ENCODE data around the gene CNTN4. TPM values are rescaled to one million over a fixed set of nuclear protein-coding genes. Genes with fewer than 3 reads are reported as not detected.

Gene CNTN4
- total RNA-seq, 1 experiment from 2014 or later: not detected

DNA sequence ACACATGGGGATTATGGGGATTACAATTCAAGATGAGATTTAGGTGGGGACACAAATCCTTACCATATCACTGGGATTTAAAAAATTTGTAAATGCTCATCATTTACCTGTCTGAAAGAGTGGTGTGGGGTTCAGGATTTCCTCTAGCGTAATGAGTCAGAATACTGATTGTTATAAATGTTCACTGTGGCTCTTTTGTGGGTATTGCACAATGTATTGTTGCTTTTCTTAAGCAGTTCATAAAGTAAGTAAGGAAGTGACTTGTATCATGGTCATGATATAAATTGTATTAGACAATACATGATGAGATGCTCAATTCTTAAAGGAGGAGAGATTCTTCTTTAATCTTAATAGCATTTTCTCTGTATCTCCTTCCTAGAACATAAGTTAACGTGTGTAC, 262.1 kb downstream of the CNTN4 start:
- DNase-seq (ENCODE audit: low spot score): no peak
- POLR2A ChIA-PET: no interaction called here
- H3K36me3 Mint-ChIP-seq: peaks cover 63% of the 10 kb centered on the region

DNA sequence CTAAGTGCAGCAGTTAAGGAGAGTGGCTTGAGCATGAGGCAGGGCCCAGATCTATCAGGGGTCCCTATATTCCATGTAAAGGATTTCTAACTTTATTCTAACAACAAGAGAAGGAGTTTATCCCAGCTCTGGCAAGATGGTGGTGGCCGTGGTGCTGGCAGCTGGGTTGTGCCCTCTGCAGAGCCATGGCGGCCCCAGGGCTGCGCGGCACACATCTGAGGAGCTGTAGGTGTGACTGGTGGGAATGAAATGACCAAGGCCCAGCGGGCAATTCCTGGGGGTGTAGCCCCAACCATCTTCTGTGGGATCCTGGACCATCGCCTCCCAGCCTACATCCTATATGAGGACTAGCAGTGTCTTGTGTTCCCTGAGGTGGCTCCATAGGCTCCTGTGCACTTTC, 263.5 kb downstream of the CNTN4 start:
- POLR2A ChIA-PET: no interaction called here
- no peak overlapping the region for H3K27ac Mint-ChIP-seq
- H3K4me1 Mint-ChIP-seq: no peaks in the 10 kb centered on the region
- CTCF ChIA-PET: no interaction called here
- peaks cover 61% of the 10 kb centered on the region for H3K36me3 Mint-ChIP-seq
- ATAC-seq (no peak), DNase-seq (ENCODE audit: low spot score) (no peak)
- H3K4me3 Mint-ChIP-seq: no peak overlapping the region
- peaks cover 3% of the 10 kb centered on the region; the same call in 1 of the 2 replicates for H3K27me3 Mint-ChIP-seq (ENCODE audit: low read depth)
- peaks cover 84% of the 10 kb centered on the region for H3K9me3 Mint-ChIP-seq
- TF ChIP-seq, protein P1, sequence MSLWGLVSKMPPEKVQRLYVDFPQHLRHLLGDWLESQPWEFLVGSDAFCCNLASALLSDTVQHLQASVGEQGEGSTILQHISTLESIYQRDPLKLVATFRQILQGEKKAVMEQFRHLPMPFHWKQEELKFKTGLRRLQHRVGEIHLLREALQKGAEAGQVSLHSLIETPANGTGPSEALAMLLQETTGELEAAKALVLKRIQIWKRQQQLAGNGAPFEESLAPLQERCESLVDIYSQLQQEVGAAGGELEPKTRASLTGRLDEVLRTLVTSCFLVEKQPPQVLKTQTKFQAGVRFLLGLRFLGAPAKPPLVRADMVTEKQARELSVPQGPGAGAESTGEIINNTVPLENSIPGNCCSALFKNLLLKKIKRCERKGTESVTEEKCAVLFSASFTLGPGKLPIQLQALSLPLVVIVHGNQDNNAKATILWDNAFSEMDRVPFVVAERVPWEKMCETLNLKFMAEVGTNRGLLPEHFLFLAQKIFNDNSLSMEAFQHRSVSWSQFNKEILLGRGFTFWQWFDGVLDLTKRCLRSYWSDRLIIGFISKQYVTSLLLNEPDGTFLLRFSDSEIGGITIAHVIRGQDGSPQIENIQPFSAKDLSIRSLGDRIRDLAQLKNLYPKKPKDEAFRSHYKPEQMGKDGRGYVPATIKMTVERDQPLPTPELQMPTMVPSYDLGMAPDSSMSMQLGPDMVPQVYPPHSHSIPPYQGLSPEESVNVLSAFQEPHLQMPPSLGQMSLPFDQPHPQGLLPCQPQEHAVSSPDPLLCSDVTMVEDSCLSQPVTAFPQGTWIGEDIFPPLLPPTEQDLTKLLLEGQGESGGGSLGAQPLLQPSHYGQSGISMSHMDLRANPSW (CRISPR knock-in tag; conservative IDR thresholded peaks at IDR 0.05; ENCODE audit: low read depth): no peak
- TF ChIP-seq ESRRA (CRISPR knock-in tag; IDR thresholded peaks at IDR 0.05; ENCODE audit: borderline replicate concordance): no peak
- TF ChIP-seq TEAD4 (CRISPR knock-in tag; IDR thresholded peaks at IDR 0.05): no peak
- TF ChIP-seq PREB (CRISPR knock-in tag; IDR thresholded peaks at IDR 0.05; ENCODE audit: borderline replicate concordance): no peak
- no peak for TF ChIP-seq ZNF317 (CRISPR knock-in tag; IDR thresholded peaks at IDR 0.05; ENCODE audit: borderline replicate concordance, low read depth)
- TF ChIP-seq HMGA2 (CRISPR knock-in tag; IDR thresholded peaks at IDR 0.05): no peak
- TF ChIP-seq NFATC4 (CRISPR knock-in tag; IDR thresholded peaks at IDR 0.05): no peak
- TF ChIP-seq ZNF232 (CRISPR knock-in tag; IDR thresholded peaks at IDR 0.05): no peak
- TF ChIP-seq RORB (CRISPR knock-in tag; IDR thresholded peaks at IDR 0.05): no peak
- no peak for TF ChIP-seq GABPB1 (CRISPR knock-in tag; IDR thresholded peaks at IDR 0.05)

More for the DNA sequence above, 262.1 kb downstream of the CNTN4 start:
- Mint-ChIP-seq H3K27ac (no peak overlapping the region), H3K4me1 (no peaks in the 10 kb centered on the region), H3K4me3 (no peak overlapping the region), H3K27me3 (ENCODE audit: low read depth) (peaks cover 3% of the 10 kb centered on the region; the same call in 1 of the 2 replicates), H3K9me3 (peaks cover 86% of the 10 kb centered on the region)
- ATAC-seq: no peak
- no peak for TF ChIP-seq GABPB1 (CRISPR knock-in tag; IDR thresholded peaks at IDR 0.05)
- TF ChIP-seq GTF2I (CRISPR knock-in tag; conservative IDR thresholded peaks at IDR 0.05): no peak
- TF ChIP-seq USF1 (CRISPR knock-in tag; IDR thresholded peaks at IDR 0.05): no peak
- no peak for TF ChIP-seq TP53 (CRISPR knock-in tag; IDR thresholded peaks at IDR 0.05)
- no peak for TF ChIP-seq E2F1 (CRISPR knock-in tag; IDR thresholded peaks at IDR 0.05)
- TF ChIP-seq, protein P2, sequence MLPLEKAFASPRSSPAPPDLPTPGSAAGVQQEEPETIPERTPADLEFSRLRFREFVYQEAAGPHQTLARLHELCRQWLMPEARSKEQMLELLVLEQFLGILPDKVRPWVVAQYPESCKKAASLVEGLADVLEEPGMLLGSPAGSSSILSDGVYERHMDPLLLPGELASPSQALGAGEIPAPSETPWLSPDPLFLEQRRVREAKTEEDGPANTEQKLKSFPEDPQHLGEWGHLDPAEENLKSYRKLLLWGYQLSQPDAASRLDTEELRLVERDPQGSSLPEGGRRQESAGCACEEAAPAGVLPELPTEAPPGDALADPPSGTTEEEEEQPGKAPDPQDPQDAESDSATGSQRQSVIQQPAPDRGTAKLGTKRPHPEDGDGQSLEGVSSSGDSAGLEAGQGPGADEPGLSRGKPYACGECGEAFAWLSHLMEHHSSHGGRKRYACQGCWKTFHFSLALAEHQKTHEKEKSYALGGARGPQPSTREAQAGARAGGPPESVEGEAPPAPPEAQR (CRISPR knock-in tag; IDR thresholded peaks at IDR 0.05): no peak
- TF ChIP-seq, protein P1 (CRISPR knock-in tag; conservative IDR thresholded peaks at IDR 0.05; ENCODE audit: low read depth): no peak
- no peak for TF ChIP-seq ZBTB43 (CRISPR knock-in tag; IDR thresholded peaks at IDR 0.05)
- TF ChIP-seq ZNF396 (CRISPR knock-in tag; IDR thresholded peaks at IDR 0.05; ENCODE audit: borderline replicate concordance): no peak
- no peak for TF ChIP-seq NR2C2 (CRISPR knock-in tag; IDR thresholded peaks at IDR 0.05)
- TF ChIP-seq TEAD4 (CRISPR knock-in tag; IDR thresholded peaks at IDR 0.05): no peak
- TF ChIP-seq NFATC4 (CRISPR knock-in tag; IDR thresholded peaks at IDR 0.05): no peak
- no peak for TF ChIP-seq TCF7 (CRISPR knock-in tag; IDR thresholded peaks at IDR 0.05; ENCODE audit: low read depth)
- TF ChIP-seq MXD4 (CRISPR knock-in tag; IDR thresholded peaks at IDR 0.05; ENCODE audit: borderline replicate concordance): no peak
- CTCF ChIA-PET: no interaction called here
